Measurements from ENCODE around the gene LDLRAD3. TPM values are rescaled to one million over a fixed set of nuclear protein-coding genes. Genes with fewer than 3 reads are reported as not detected.

Gene LDLRAD3, protein sequence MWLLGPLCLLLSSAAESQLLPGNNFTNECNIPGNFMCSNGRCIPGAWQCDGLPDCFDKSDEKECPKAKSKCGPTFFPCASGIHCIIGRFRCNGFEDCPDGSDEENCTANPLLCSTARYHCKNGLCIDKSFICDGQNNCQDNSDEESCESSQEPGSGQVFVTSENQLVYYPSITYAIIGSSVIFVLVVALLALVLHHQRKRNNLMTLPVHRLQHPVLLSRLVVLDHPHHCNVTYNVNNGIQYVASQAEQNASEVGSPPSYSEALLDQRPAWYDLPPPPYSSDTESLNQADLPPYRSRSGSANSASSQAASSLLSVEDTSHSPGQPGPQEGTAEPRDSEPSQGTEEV
- total RNA-seq (2022; extraction: Qiagen RNA extraction): 26.7 to 30.2 TPM (median 29.3 TPM) in 5 replicates

DNA sequence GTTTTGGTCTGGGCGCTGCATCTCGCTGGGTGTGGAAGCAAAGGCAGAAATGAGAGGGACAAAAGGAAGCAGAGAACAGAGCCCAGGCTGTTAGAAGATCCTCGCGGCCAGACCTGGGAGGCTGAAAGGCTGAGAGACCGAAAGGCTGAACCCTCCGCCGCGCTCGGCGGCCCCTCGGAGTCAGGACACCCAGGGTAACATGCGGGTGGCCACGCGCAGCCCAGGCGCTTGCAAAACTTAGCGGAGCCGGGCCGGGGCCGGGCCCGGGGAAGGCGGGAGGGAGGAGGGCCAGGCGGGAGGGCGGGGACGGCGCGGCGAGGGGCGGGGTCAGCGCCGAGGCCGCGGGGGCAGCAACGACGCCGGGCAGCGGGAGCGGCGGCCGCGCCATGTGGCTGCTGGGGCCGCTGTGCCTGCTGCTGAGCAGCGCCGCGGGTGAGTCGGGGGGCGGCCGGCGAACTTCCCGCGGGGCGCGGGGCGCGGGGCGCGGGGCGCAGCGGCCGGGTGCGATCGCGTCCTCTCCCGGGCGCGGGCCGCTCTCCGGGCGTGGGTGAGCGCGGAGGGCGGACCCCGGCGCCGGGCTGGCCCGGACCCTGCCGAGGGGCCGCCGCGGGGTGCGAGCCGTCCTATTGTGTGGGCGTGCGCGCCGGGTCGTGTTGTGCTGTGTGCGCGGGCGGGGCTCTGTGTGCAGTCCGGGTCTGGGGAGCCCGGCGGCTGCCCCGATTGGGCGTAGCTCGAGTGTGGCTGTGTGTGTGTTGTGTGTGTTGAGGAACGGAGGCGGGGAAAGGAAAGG, at the start of gene LDLRAD3:
TSS of gene LDLRAD3 (plus strand) at position 350 of the 790 bp plus-strand sequence. CDS start at position 387, 37 bp downstream.

Data from A549 treated with Mapracorat at 1 μM for 4 hours (cell line).